Endothelial cell of umbilical vein (primary cell): ENCODE data around the gene B3GALNT2. TPM values are rescaled to one million over a fixed set of nuclear protein-coding genes. Genes with fewer than 3 reads are reported as not detected.
A peak's percentile ranks its signal among the peaks of the same experiment; 100 is the strongest.

ENCODE experiments used
- BruUV-seq: library from RNA; stranded (reverse); fragments of 400-500 nt; replicated peaks from 2 replicates; lab custom pipeline; 2021; lab: Mats Ljungman, UMichigan
- CTCF ChIA-PET: fragments of 300-600, 350-600 bp; sonication (Branson Sonifier 250); formaldehyde crosslinking; loops from one replicate; lab custom pipeline; 2021; ENCODE audit warnings: antibody characterized with exemption, inconsistent platforms; lab: Charles Lee
- POLR2A ChIA-PET: fragments of 300-600, 350-600 bp; sonication (Branson Sonifier 250); formaldehyde crosslinking; loops from one replicate; lab custom pipeline; 2021; ENCODE audit warnings: antibody characterized with exemption, inconsistent platforms; lab: Charles Lee
- DNase-seq: peaks from one replicate; pipeline ENCODE4 v3.0.0-alpha.2; 2011; ENCODE audit warnings: low read depth, low spot score
- FAIRE-seq: peaks from 2 replicates; lab custom pipeline; 2011; peaks lifted over from hg19 to GRCh38; lab: Jason Lieb, UNC
- H2AFZ ChIP-seq: 2 replicates; pipeline ENCODE4 v1.6.0; 2012; ENCODE audit warnings: low read depth, low read length, control low read depth, inconsistent platforms
- H3K27ac ChIP-seq: 2 replicates; pipeline ENCODE4 v1.5.1; 2011; ENCODE audit warnings: low read depth, mild to moderate bottlenecking, control low read depth, low read length, moderate library complexity; ENCODE audit not compliant: insufficient read depth
- H3K27me3 ChIP-seq, 2 experiments: 2 replicates each; pipeline versions ENCODE4 v1.6.0 to v1.6.1; 2011; ENCODE audit warnings: low read length in 2 of 2, mixed read lengths in 1 of 2; ENCODE audit not compliant: control insufficient read depth in 2 of 2, insufficient read depth in 2 of 2
- H3K36me3 ChIP-seq, 2 experiments: 2 replicates in 1 of 2; 3 replicates in 1 of 2; pipeline ENCODE4 v1.5.1; 2011; ENCODE audit warnings: low read length in 2 of 2, mild to moderate bottlenecking in 1 of 2, moderate library complexity in 1 of 2; ENCODE audit not compliant: control insufficient read depth in 2 of 2, insufficient read depth in 2 of 2; ENCODE audit errors: extremely low read depth in 1 of 2
- H3K4me1 ChIP-seq: 3 replicates; pipeline ENCODE4 v1.5.1; 2011; ENCODE audit warnings: mild to moderate bottlenecking, low read length; ENCODE audit not compliant: control insufficient read depth, insufficient read depth; ENCODE audit errors: extremely low read depth
- H3K4me2 ChIP-seq: 2 replicates; pipeline ENCODE4 v1.6.1; 2011; ENCODE audit warnings: low read length, control low read depth, mixed read lengths; ENCODE audit not compliant: insufficient read depth
- H3K4me3 ChIP-seq, 3 experiments: fragments of 200-600 bp in 1 of 3; sonication (generic), shearing (Covaris generic) in 1 of 3; replicated peaks in 1 of 3; 2 replicates each; pipeline ENCODE4 v1.5.1; 2011 to 2016; ENCODE audit warnings: control low read depth in 3 of 3, low read length in 3 of 3, mild to moderate bottlenecking in 2 of 3, inconsistent platforms in 1 of 3, low read depth in 1 of 3, moderate library complexity in 1 of 3; ENCODE audit not compliant: insufficient read depth in 1 of 3
- H3K79me2 ChIP-seq: 2 replicates; pipeline ENCODE4 v1.6.0; 2012; ENCODE audit warnings: low read length, inconsistent platforms; ENCODE audit not compliant: control insufficient read depth, insufficient read depth
- H3K9ac ChIP-seq: replicated peaks from 2 replicates; pipeline ENCODE3; 2011; ENCODE audit warnings: low read length, control low read depth; ENCODE audit not compliant: insufficient read depth; ENCODE audit errors: extremely low read depth
- H3K9me1 ChIP-seq: replicated peaks from 3 replicates; pipeline ENCODE4 v1.6.0; 2011; ENCODE audit warnings: mild to moderate bottlenecking, low read length; ENCODE audit not compliant: control insufficient read depth, insufficient read depth; ENCODE audit errors: extremely low read depth
- H3K9me3 ChIP-seq: replicated peaks from 2 replicates; pipeline ENCODE4 v1.5.1; 2012; ENCODE audit warnings: low read length, inconsistent platforms; ENCODE audit not compliant: control insufficient read depth, insufficient read depth
- H4K20me1 ChIP-seq: replicated peaks from 2 replicates; pipeline ENCODE3; 2011; ENCODE audit warnings: mild to moderate bottlenecking, low read length; ENCODE audit not compliant: control insufficient read depth, insufficient read depth; ENCODE audit errors: extremely low read depth
- CTCF ChIP-seq, 2 donors: IDR thresholded peaks; 1 replicate in 1 of 2; 2 replicates in 1 of 2; pipeline ENCODE4 v1.5.1; 2011; ENCODE audit warnings: low read length in 2 of 2, mild to moderate bottlenecking in 2 of 2, moderate library complexity in 2 of 2, control low read depth in 1 of 2, inconsistent platforms in 1 of 2, low read depth in 1 of 2; ENCODE audit not compliant: insufficient read depth in 1 of 2; ENCODE audit errors: extremely low read depth in 1 of 2
- EZH2 ChIP-seq: IDR thresholded peaks from 2 replicates; pipeline ENCODE4 v1.6.1; 2012; ENCODE audit warnings: borderline replicate concordance, low read depth, mild to moderate bottlenecking, moderate library complexity, low read length, inconsistent platforms; ENCODE audit not compliant: severe bottlenecking
- FOS ChIP-seq: IDR thresholded peaks from 2 replicates; pipeline ENCODE4 v1.6.1; 2011; ENCODE audit warnings: mild to moderate bottlenecking, low read length, moderate library complexity, borderline replicate concordance; ENCODE audit not compliant: insufficient read depth
- GATA2 ChIP-seq: IDR thresholded peaks from 2 replicates; pipeline ENCODE4 v1.7.0; 2011; ENCODE audit warnings: low read depth, mild to moderate bottlenecking, moderate library complexity, mixed read lengths, low read length; ENCODE audit not compliant: insufficient read length, insufficient read depth
- JUN ChIP-seq: IDR thresholded peaks from 2 replicates; pipeline ENCODE4 v1.6.1; 2011; ENCODE audit warnings: borderline replicate concordance, low read depth; ENCODE audit not compliant: insufficient read length, insufficient read depth
- MAX ChIP-seq: IDR thresholded peaks from 2 replicates; pipeline ENCODE4 v1.6.1; 2011; ENCODE audit not compliant: insufficient read depth, insufficient read length
- MYC ChIP-seq: IDR thresholded peaks from one replicate; pipeline ENCODE4 v1.6.1; 2011; ENCODE audit warnings: mild to moderate bottlenecking, low read depth, low read length
- POLR2A ChIP-seq: IDR thresholded peaks from 2 replicates; pipeline ENCODE4 v1.6.1; 2012; ENCODE audit warnings: low read depth, mild to moderate bottlenecking, control low read depth, low read length
- POLR2AphosphoS5 ChIP-seq: IDR thresholded peaks from 2 replicates; pipeline ENCODE4 v1.6.1; 2012; ENCODE audit warnings: low read depth, mild to moderate bottlenecking, control low read depth, low read length, moderate library complexity; ENCODE audit not compliant: insufficient read depth
- dilution Hi-C: fragments of 300-500 bp; cut with MboI; formaldehyde crosslinking; loops from one replicate; pipeline ENCODE4 v1.15.0; 2019; ENCODE audit warnings: low sequenced_read_pairs; ENCODE audit not compliant: extremely low pct_ligation_motif_present
- intact Hi-C: fragments of 100-400 bp; cut with micrococcal nuclease; formaldehyde crosslinking; loops from one replicate; pipeline ENCODE4 v1.10.0; 2022
- polyA plus RNA-seq, 4 experiments: library from polyadenylated mRNA; depleted of rRNA in 3 of 4; stranded (reverse) in 3 of 4; unstranded in 1 of 4; fragments of >200 nt; gene quantifications; 2 replicates each; pipeline versions ENCODE4 v1.2.1 to v1.2.3, GENCODE V29; 2011 to 2012; ENCODE audit warnings: missing spikeins in 1 of 4
- total RNA-seq: library from RNA; stranded (reverse); gene quantifications from 2 replicates; pipeline ENCODE4 v1.2.3, GENCODE V29; 2021

The B3GALNT2 gene
- total and polyA plus RNA-seq, 2 donors (not counting 3 experiments of a cell fraction or from before 2014, with no cell fraction given) = 12.0 to 32.2 TPM

GRCh38 chr1:235402457-235403200 lies 101.6 kb downstream of the B3GALNT2 start:
- Histone ChIP-seq H3K36me3 (no peaks in the 10 kb centered on the region), H3K9me1 (no peaks in the 10 kb centered on the region), H3K9ac (no peak overlapping the region), H3K4me2 (no peak overlapping the region), H3K27ac (no peak overlapping the region), H3K27me3 (no peaks in the 10 kb centered on the region), H3K4me3 (no peak overlapping the region), H4K20me1 (no peaks in the 10 kb centered on the region), H3K79me2 (peaks cover 22% of the 10 kb centered on the region), H3K9me3 (no peaks in the 10 kb centered on the region), H2AFZ (no peak overlapping the region), H3K4me1 (no peaks in the 10 kb centered on the region)
- DNase-seq = peak; percentile 26
- ChIA-PET POLR2A (no interaction called here), CTCF (interaction anchor here (3.6 kb wide), 1 partner anchor 14 kb away, joined by 21 read pairs; no protein-coding TSS in a partner anchor)
- no peak for TF ChIP-seq JUN
- TF ChIP-seq POLR2A = no peak
- no peak for TF ChIP-seq FOS
- no peak for TF ChIP-seq MAX
- no peak for TF ChIP-seq MYC
- no peak for TF ChIP-seq POLR2AphosphoS5
- TF ChIP-seq EZH2 = no peak
- no peak for TF ChIP-seq GATA2
- TF ChIP-seq CTCF (IDR thresholded peaks at IDR 0.05; ENCODE audit: extremely low read depth in 1 of 2, insufficient read depth in 1 of 2, low read depth in 1 of 2, low read length in 2 of 2) = no peak
- BruUV-seq = no TSS peak
- dilution Hi-C loops (no loop called here), intact Hi-C loops (no loop called here)
- peak; percentile 57 for FAIRE-seq
